Stimulated activated CD8-positive, alpha-beta memory T cell treated with anti-CD3 and anti-CD28 coated beads, Interleukin-7, amount 100 ng/mL, for 48 hours (primary cell): ENCODE results near the gene RAB29.

Experiments
- DNase-seq, 2 donors: peaks; one replicate each; pipeline ENCODE4 v3.0.0-alpha.2; 2020; ENCODE audit warnings: low read depth in 1 of 2; ENCODE audit errors: extremely low read depth in 1 of 2

RAB29 gene

DNA sequence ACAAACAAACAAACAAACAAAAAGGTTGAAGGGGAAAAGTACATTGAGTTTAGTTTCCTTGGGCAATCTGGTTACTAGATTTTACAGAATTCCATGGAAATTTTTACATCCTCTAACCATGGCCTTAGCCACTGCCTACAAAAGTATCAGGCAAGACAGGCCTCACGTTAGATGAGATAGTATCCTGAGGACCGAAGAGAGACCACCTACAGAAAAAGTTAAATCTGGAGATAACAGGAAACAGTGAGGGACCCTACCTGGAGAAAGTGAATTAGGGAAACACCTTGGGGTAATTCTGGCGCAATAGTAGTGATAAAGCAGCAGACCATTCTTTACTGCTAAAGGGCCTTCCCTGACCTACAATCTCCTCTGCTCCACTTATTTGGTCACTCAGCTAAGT is 8.7 kb downstream of the RAB29 start:
- DNase-seq = no peak

DNA sequence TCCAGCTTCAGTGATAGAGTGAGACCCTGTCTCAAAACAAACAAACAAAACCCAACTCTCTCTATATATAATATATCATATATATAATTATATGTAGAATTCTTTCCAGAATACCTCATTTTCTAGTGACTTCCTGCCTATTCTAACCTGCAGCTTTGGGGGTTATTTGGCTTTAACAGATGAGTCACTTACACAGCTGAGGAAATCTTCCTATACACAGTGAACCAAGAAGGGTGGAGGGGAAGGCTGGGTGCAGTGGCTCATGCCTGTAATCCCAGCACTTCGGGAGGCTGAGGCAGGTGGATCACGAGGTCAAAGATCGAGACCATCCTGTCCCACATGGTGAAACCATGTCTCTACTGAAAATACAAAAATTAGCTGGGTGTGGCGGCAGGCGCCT is 9.2 kb downstream of the RAB29 start:
- no peak for DNase-seq

DNA sequence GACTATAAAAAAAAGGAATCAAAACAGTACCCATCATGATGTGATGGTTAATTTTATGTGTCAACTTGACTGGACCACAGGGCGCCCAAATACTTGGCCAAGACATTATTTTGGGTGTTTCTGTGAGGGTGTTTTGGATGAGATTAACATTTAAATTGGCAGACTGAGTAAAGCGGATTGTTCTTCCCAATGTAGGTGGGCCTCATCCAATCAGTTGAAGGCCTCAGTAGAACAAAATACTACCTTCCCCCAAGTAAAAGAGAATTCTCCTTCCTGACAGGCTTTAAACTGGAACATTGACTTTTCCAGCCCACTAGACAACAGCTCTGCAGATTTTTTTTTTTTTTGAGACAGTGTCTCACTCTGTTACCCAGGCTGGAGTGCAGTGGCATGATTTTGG is 10.7 kb downstream of the RAB29 start:
- no peak for DNase-seq

DNA sequence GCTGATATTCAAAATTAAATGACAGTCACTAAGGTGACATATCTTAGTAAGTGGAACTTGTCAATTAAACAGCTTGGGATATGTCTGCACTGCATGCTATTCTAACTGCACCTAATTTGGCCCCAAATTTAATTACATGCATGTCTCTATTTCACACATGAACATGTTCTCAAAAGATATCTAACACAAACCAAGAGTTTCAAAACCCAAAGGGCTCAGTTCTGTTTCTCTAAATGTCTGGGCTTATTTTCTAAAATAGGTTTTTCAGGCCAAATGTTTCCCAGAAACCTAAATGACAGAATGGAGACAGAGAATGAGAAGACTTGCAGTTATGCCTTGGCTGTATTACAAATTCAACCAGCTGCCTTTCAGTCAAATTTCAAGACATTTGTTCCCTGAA is 11.3 kb downstream of the RAB29 start:
- no peak for DNase-seq

DNA sequence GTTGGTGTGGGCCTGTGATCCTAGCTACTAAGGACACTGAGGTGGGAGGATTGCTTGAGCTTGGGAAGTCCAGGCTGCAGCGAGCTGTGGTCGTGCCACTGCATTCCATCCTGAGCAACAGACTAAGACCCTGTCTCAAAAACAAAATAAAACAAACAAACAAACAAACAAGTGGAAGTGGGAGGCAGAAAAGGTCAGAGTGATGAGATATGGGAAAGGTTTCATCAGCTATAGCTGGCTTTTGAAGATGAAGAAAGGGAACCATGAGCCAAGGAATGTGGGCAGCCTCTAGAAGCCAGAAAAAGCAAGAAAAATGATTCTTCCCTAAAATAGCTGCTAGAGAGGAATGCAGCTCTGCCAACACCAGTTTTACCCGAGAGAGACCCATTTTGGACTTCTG is 14.7 kb downstream of the RAB29 start:
- DNase-seq = no peak

DNA sequence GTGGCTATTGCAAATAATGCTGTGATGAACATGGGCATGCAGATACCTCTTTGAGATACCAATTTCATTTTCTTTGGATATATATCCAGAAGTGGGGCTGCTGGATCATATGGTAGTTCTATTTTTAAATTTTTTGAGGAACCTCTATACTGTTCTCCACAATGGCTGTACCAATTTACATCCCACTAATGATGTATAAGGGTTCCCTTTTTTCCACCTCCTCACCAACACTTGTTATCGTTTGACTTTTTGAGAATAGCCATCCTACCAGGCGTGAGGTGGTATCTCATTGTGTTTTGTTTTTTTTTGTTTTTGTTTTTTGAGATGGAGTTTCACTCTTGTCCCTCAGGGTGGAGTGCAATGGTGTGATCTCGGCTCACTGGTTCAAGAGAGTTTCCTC is 18.7 kb downstream of the RAB29 start:
- no peak for DNase-seq

DNA sequence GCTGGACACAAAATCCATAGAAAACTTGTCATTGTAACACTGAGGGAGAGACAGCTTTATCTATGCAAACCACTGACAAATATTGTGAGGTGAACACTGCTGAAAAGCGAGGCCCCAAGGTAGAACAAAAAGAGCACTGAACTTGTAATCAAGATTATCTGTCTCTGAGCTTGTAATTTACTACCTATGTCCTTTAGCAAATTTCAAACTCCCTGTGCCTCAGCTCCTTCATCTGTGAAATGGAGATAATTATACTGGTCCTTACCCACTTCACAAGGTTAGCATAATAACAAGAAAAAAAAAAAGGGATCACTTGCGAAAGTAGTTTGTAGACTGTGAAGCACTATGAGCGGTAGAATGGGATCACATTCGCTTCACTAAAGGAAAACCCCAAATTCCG is 20.4 kb downstream of the RAB29 start:
- DNase-seq = no peak

DNA sequence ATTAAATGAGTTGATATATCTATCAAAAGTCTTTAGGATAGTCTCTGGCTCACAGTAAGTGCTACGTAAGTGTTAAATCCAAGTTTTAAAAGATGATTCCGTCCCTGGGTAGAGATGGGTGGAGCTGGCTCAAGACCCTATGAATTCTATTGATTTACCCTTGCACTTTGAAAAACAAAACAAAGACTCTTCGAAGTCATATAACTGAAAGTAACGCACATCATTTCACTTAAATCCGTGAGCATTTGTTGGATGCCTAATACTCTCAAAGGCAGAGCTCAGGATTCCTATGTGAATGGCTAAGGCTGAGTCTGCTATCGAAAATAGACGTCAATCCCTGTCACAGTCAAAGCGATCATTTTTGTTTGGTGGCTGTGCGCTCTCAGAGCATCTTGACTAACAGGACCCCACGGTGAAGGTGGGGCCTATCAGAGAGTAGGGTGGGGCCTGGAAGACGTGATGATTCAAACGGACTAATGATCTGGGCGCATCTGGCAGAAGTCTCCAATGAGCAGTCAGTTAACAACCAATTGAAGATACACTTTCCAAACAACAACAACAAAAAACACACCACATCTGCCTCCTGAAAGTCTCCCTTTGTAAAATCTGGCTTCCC is 24.1 kb downstream of the RAB29 start:
- no peak for DNase-seq

DNA sequence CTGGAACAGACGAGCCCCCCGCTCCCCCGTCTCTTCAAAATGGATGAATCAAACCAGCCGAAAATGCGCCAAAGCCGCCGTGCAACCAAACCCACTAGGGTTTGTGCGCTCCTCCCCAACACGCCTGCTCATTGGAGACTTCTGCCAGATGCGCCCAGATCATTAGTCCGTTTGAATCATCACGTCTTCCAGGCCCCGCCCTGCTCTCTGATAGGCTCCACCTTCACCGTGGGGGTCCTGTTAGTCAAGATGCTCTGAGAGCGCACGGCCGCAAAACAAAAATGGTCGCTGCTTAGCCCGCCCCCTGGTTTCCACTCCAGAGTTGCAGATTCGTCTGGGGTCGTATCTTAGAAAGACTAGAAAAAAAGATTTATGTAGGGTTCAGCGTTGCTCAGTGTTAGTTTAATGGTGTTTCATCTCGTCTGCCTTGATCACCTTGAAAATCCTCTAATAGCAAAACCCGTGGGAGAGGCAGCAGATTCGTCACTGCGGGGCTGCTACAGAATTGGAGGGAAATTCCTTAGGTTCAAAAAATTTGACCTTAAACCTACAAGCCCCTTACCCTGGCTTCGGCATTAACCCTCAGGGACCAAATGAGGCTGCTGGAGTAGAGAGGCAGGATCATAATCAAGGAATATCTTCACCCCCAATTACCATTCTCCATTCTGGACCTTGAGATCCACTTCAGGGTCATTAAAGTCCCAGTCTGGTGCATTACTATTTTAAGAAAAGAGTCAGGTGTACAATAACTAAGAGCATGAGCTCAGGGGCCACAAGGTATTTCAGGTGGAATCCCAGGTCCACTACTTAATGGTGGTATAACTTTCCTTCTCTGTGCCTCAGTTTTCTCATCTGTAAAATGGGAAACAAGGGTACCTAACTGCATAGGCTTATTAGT is 24.9 kb downstream of the RAB29 start, which contains the start of gene NUCKS1:
TSS of gene NUCKS1 (minus strand) at position 45 of the 898 bp plus-strand sequence. CDS start 209 bp downstream, outside the sequence.
- peak; percentile 88 to 98 for DNase-seq

DNA sequence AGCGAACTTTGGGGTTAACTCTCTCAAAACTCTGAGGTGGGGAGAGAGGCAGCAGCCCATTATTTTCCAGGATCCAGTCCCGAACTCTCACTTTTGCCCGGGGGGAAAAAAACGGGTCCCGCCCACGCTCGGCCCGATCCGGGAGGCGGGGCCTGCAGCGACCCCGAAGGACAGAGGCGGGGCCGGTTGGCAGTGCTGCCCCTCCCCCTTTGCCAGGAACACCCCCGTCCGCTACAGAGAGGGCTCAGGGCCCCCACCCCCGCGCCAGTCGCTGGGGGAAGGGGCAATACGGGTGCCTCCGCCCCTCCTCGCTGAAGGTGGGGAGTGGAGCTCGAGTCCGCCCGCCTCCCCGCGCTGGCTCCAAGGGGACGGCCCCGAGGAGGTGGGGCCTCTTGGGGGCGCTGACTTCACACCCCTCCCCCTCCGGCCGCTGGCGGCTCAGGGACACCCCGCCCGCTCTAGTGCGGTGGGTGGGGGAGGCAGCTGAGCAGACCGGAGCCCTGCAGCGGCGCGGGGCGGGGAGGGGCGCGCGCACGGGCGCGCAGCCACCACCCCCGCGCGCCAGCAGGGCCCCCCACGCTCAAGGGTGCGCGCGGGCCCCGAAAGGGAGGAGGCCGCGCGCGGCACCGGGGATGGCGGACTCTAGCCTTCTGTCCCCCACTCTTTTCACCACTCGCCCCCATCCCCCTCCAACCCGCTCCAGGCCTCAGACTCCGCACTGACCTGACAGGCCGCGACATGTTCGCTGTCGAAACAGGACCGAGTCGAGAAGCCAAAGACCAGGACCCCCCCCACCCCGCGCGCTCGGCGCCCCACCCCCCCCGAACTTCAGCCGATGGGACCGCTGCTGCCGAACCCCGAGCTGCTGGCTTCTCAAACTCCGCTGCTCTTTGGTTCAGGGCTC is 25.8 kb downstream of the RAB29 start:
- DNase-seq = peak; percentile 92 to 97

DNA sequence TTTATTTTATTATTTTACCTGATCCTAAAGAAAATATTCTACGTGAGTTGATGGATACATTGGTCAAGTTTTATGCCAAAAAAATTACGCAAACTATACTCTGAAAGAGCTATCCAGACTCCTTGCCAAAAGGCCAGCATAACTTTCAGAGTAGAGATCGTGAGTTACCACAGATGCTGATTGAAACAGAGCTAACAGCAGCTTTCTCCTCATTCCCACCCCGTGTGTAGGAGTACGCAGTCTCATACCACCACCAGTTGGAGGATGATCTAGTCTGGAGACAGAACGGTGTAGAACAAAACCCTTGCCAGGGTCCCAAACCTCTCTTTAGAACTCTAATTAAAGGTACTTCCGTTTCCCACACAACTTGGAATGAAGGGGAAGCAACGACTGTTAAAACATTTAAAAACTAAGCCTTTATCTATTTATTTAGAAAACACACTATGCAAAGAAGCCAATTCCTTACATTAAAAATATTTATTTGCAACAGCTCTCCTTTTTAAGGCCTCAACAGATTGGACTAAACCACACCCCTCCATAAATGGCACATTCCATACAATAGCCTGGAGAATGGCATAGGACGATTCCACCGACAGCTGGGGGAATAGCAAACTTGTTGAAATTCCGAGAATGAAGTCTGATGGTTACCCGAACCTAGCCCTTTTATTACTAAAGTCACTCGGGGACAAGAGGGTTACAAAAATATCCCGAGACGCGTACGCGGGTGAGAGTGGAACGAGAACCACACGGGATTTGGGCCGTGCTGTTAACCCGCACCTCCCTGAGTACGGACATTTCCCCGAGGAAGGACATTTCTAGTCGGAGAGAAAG is 26.7 kb downstream of the RAB29 start:
- DNase-seq = peak in 1 of 2 donors; percentile 48

DNA sequence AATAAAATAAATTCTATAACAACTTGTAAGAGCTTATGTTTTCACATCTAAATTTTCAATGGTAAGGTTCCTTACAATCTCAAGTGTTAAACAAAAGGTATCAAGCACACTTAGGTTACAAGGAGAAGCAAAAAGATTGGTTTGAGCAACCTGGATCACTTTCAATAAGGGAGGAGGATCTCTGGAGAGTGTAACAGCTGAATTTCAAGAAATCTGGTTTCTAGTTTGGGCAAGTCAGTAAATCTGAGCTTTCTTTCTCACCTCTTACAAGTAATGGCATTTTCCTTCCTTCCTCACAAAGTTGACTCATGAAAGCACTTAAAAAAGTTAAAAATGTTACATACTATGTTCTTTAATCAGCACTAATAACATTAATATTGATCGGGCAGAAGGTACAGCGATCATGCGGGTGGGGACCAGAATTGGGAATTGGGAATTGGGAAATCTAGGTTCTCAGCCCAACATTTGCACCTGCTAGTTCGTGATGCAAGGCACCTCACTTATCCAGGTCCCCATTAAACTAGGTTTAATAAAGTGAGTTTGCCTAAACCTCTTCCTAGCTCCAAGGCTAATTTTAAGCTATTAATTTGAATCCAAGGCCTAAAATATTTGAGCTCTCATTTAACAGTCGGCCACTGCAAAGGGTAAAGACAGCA is 28.4 kb downstream of the RAB29 start:
- DNase-seq = no peak

DNA sequence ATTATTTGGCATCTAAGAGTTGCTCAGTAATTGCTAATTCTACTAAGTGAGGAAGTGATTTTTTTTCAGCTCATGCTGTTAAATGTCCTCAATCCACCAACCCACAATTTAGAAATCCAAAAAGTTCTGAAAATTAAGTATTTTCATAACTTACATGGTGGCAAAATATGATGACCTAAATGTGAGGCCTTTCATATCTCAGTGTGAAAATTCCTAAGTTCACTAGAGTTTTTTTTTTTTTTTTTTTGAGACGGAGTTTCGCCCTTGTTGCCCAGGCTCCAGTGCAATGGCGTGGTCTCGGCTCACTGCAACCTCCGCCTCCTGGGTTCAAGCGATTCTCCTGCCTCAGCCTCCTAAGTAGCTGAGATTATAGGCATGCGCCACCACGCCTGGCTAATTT is 30.9 kb downstream of the RAB29 start:
- no peak for DNase-seq

DNA sequence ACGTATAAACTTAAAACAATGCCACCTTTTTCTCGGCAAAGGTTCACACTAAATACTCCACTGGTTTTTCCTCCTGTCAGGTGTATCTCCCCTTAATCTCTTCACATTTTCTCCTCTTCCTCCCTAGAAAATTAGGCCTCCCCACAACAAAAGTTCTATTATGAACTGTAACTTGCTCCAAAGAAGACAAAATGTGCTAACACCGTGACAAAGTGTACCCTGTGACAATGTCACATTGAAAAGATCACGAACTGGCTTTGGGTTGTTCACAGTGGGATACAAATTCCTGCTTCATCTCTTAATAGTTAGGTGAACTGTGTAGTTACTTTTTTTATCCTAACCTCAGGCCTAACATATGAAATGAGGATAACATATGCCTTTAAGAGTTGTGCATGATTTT is 31.3 kb downstream of the RAB29 start:
- no peak for DNase-seq

DNA sequence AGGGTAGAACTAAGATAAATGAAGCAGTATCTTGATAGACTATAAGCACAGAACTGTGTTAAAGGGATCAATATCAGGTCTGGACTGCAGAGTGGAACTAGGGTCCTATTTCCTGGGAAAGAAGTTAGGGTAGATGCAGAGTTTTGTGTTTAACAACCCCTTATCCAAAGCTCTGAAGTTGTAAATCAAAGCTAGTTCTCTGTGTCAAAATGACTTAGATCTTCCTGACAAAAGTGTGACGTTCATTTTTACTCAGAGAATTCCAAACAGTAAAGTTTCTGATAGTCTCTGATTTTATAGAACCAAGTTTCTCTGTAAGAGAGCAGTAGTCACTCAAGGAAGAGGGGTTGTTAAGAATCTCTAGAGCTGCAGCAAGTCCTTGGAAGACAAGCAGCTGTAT is 33.6 kb downstream of the RAB29 start:
- DNase-seq = no peak

DNA sequence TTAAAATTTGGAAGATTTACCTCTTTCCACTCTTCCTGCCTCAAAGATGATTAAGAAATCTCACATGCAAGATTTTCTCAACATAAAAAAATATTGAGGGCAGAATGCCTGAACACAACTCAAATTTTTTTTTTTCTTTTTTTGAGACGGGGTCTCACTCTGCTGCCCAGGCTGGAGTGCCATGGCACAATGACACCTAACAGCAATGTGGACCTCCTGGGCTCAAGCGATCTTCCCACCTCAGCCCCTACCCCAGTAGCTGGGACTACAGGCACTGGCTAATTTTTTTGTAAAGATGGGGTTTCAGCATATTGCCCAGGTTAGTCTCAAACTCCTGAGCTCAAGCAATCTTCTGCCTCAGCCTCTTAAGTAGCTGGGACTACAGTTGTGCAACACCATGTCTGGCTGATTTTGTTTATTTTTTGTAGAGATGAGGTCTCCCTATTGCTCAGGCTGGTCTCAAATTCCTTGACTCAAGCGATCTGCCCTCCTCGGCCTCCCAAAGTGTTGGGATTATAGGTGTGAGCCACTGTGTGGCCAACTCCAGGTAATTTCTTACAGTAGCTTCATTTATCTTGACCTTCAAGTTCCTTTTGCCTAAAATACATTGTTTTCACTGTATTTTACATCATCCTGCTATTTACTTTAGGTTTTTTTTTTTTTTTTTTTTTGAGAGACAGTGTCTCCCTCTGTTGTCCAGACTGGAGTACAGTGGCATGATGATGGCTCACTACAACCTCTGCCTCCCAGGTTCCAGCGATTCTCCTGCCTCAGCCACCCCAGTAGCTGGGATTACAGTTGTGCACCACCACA is 35.7 kb downstream of the RAB29 start:
- no peak for DNase-seq

DNA sequence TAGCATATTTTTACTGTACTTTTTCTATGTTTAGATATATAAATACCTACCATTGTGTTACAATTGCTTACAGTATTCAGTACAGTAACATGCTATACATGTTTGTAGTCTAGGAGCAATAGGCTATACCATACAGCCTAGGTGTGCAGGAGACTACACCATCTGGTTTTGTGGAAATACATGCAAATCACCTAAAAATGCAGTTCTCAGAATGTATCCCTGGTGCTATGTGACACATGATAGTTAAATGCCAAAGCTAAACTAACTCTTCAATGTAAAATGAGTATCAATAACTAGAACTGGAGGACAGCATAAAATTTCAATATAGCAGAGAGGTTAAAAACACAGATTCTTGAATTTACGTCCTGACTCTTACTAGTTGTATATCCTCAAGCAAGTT is 40.1 kb downstream of the RAB29 start:
- DNase-seq = no peak

DNA sequence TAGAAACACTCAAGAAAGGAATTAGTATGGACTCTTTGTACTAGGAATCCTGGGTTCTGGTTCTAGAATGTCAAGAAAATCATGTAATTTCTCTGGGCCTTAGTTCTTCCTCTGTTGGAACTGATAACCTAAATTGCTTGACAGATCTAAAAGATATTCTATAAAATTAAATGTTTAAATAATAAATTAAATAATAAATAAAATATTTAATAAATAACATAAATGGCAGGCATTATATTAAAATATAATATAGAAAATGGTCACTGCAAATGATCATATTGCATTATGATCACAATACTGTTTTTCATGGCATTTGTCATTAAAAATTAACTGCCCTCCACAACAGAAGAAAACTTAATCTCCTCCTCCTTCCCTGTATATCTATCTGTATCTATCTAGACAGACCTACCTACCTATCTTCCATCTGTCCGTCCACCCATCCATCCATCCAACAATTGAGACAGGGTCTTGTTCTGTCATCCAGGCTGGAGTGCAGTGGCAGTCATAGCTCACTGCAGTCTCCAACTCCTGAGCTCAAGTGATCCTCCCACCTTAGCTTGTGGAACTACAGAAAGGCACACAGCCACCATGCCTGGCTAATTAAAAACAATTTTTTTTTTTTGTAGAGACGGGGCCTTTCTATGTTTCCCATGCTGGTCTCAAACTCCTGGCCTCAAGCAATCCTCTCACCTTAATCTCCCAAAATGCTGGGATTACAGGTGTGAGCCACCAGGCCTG is 41.7 kb downstream of the RAB29 start:
- no peak for DNase-seq
